HCT116 (cell line): ENCODE results near the gene GCNT4. TPM values are rescaled to one million over a fixed set of nuclear protein-coding genes. Genes with fewer than 3 reads are reported as not detected.

Experiments used
- ATAC-seq: fragments of 200-7000 bp; cut with Tn5 transposase; 2 replicates; pipeline ENCODE4 v1.9.1; 2020; ENCODE audit warnings: mild to moderate bottlenecking, moderate library complexity
- BruUV-seq: library from RNA; stranded (reverse); fragments of 400-500 nt; replicated peaks from 2 replicates; lab custom pipeline; 2021; lab: Mats Ljungman, UMichigan
- CTCF ChIA-PET: fragments of 300-600 bp; sonication (Branson Sonifier 250); formaldehyde crosslinking; loops from one replicate; lab custom pipeline; 2021; ENCODE audit warnings: antibody characterized with exemption; lab: Charles Lee
- POLR2A ChIA-PET: fragments of 300-600, 350-600 bp; sonication (Branson Sonifier 250); formaldehyde crosslinking; loops from one replicate; lab custom pipeline; 2021; ENCODE audit warnings: antibody characterized with exemption; lab: Charles Lee
- RAD21 ChIA-PET, 2 experiments: fragments of 300-600 bp; sonication (Branson Sonifier 250); formaldehyde crosslinking; loops; one replicate each; lab custom pipeline; 2023; ENCODE audit warnings: low total read pairs in 2 of 2; ENCODE audit not compliant: uncharacterized antibody in 2 of 2, unreplicated experiment in 2 of 2, low non-redundant PET in 1 of 2; lab: Charles Lee
- DNase-seq: peaks from one replicate; pipeline ENCODE4 v3.0.0-alpha.2; 2010; ENCODE audit warnings: low read depth, low spot score
- H2AFZ ChIP-seq: fragments of 200-600 bp; shearing (Covaris generic), sonication (generic); 2 replicates; pipeline ENCODE4 v1.6.1; 2017; ENCODE audit warnings: low read depth, mixed run types, mixed read lengths, antibody characterized with exemption, low read length; ENCODE audit not compliant: poor library complexity, severe bottlenecking
- H3K27ac ChIP-seq: 2 replicates; pipeline ENCODE4 v1.5.1; 2012; ENCODE audit warnings: low read depth, low read length
- H3K27me3 ChIP-seq: fragments of 200-600 bp; sonication (generic); 2 replicates; pipeline ENCODE4 v1.6.1; 2016; ENCODE audit warnings: mixed run types, low read length, mixed read lengths; ENCODE audit not compliant: insufficient read depth
- H3K36me3 ChIP-seq, 2 experiments: fragments of 200-500 bp in 1 of 2; fragments of 200-600 bp in 1 of 2; sonication (Bioruptor generic) in 1 of 2; sonication (generic) in 1 of 2; 2 replicates each; pipeline versions ENCODE4 v1.5.1 to v1.6.1; 2014 to 2016; ENCODE audit warnings: low read length in 2 of 2, inconsistent platforms in 1 of 2, mixed read lengths in 1 of 2, mixed run types in 1 of 2; ENCODE audit not compliant: insufficient read depth in 2 of 2, control insufficient read depth in 1 of 2
- H3K4me1 ChIP-seq, 2 experiments: fragments of 200-600 bp in 1 of 2; sonication (generic) in 1 of 2; 2 replicates each; pipeline versions ENCODE4 v1.5.1 to v1.6.1; 2012 to 2017; ENCODE audit warnings: low read length in 2 of 2, inconsistent platforms in 1 of 2, mild to moderate bottlenecking in 1 of 2, mixed read lengths in 1 of 2, mixed run types in 1 of 2, moderate library complexity in 1 of 2; ENCODE audit not compliant: insufficient read depth in 2 of 2, control insufficient read depth in 1 of 2
- H3K4me2 ChIP-seq: fragments of 200-600 bp; sonication (generic); 2 replicates; pipeline ENCODE4 v1.6.1; 2017; ENCODE audit warnings: mixed run types, low read length, mixed read lengths
- H3K4me3 ChIP-seq, 2 experiments: fragments of 200-600 bp in 1 of 2; sonication (generic) in 1 of 2; replicated peaks in 1 of 2; 2 replicates each; pipeline ENCODE4 v1.5.1; 2011 to 2016; ENCODE audit warnings: low read length in 2 of 2, control low read depth in 1 of 2, low read depth in 1 of 2, mild to moderate bottlenecking in 1 of 2, mixed read lengths in 1 of 2, mixed run types in 1 of 2
- H3K79me2 ChIP-seq: fragments of 200-600 bp; sonication (generic); 2 replicates; pipeline ENCODE4 v1.6.1; 2017; ENCODE audit warnings: mild to moderate bottlenecking, mixed run types, low read length, moderate library complexity, mixed read lengths; ENCODE audit not compliant: insufficient read depth
- H3K9ac ChIP-seq: fragments of 200-600 bp; sonication (generic); 2 replicates; pipeline ENCODE4 v1.6.1; 2016; ENCODE audit warnings: low read length, mixed read lengths
- H3K9me2 ChIP-seq: fragments of 200-600 bp; sonication (generic), shearing (Covaris generic); 2 replicates; pipeline ENCODE4 v1.6.1; 2017; ENCODE audit warnings: mixed run types, mild to moderate bottlenecking, moderate library complexity; ENCODE audit not compliant: insufficient read depth
- H3K9me3 ChIP-seq, 2 experiments: fragments of 200-500 bp in 1 of 2; fragments of 200-600 bp in 1 of 2; sonication (Bioruptor generic) in 1 of 2; sonication (generic) in 1 of 2; 2 replicates each; pipeline ENCODE4 v1.6.1; 2014 to 2017; ENCODE audit warnings: low read length in 2 of 2, mixed read lengths in 2 of 2, inconsistent platforms in 1 of 2, low read depth in 1 of 2, mild to moderate bottlenecking in 1 of 2, mixed run types in 1 of 2, moderate library complexity in 1 of 2; ENCODE audit not compliant: control insufficient read depth in 1 of 2, insufficient read depth in 1 of 2
- H4K20me1 ChIP-seq: fragments of 200-600 bp; sonication (generic), shearing (Covaris generic); 2 replicates; pipeline ENCODE4 v1.6.1; 2017; ENCODE audit warnings: mixed run types, mild to moderate bottlenecking, moderate library complexity; ENCODE audit not compliant: insufficient read depth
- ATF3 ChIP-seq: IDR thresholded peaks from 2 replicates; pipeline ENCODE4 v1.6.1; 2012
- CEBPB ChIP-seq: IDR thresholded peaks from 2 replicates; pipeline ENCODE4 v1.6.1; 2012; ENCODE audit warnings: low read depth
- CTCF ChIP-seq, 3 experiments: fragments of 200-600 bp in 1 of 3; sonication (generic) in 1 of 3; IDR thresholded peaks in 2 of 3; conservative IDR thresholded peaks in 1 of 3; 2 replicates each; pipeline ENCODE4 v1.5.1; 2012 to 2017; ENCODE audit warnings: low read depth in 2 of 3, low read length in 2 of 3, antibody characterized with exemption in 1 of 3, borderline replicate concordance in 1 of 3, control low read depth in 1 of 3, mild to moderate bottlenecking in 1 of 3, mixed read lengths in 1 of 3, mixed run types in 1 of 3, moderate library complexity in 1 of 3; ENCODE audit not compliant: insufficient read depth in 1 of 3
- EGR1 ChIP-seq: IDR thresholded peaks from 2 replicates; pipeline ENCODE4 v1.6.1; 2012; ENCODE audit warnings: low read depth
- ELF1 ChIP-seq: IDR thresholded peaks from 2 replicates; pipeline ENCODE4 v1.6.1; 2012; ENCODE audit warnings: low read depth, borderline replicate concordance
- EZH2phosphoT487 ChIP-seq: fragments of 200-600 bp; IDR thresholded peaks from 2 replicates; pipeline ENCODE4 v1.6.1; 2018; ENCODE audit warnings: antibody characterized with exemption, borderline replicate concordance
- FOSL1 ChIP-seq: IDR thresholded peaks from 2 replicates; pipeline ENCODE4 v1.6.1; 2012; ENCODE audit warnings: low read depth
- JUND ChIP-seq: IDR thresholded peaks from 2 replicates; pipeline ENCODE4 v1.6.1; 2012
- MAX ChIP-seq: IDR thresholded peaks from 2 replicates; pipeline ENCODE4 v1.6.1; 2012
- POLR2A ChIP-seq: IDR thresholded peaks from 2 replicates; pipeline ENCODE4 v1.7.0; 2011; ENCODE audit warnings: borderline replicate concordance; ENCODE audit not compliant: insufficient read depth, insufficient read length; ENCODE audit errors: extremely low read depth
- RAD21 ChIP-seq: IDR thresholded peaks from 2 replicates; pipeline ENCODE4 v1.6.1; 2012; ENCODE audit warnings: low read depth, mild to moderate bottlenecking
- SIN3A ChIP-seq: IDR thresholded peaks from 2 replicates; pipeline ENCODE4 v1.6.1; 2012; ENCODE audit warnings: low read depth
- SP1 ChIP-seq: IDR thresholded peaks from 2 replicates; pipeline ENCODE4 v1.6.1; 2012; ENCODE audit warnings: low read depth
- SRF ChIP-seq: IDR thresholded peaks from 2 replicates; pipeline ENCODE4 v1.6.1; 2012; ENCODE audit warnings: low read depth
- YY1 ChIP-seq: IDR thresholded peaks from 2 replicates; pipeline ENCODE4 v1.6.1; 2011; ENCODE audit warnings: low read length, low read depth, moderate library complexity, mild to moderate bottlenecking; ENCODE audit not compliant: insufficient replicate concordance; ENCODE audit errors: extremely low read depth
- ZBTB33 ChIP-seq: IDR thresholded peaks from 2 replicates; pipeline ENCODE4 v1.6.1; 2011; ENCODE audit warnings: mild to moderate bottlenecking, low read length, moderate library complexity; ENCODE audit not compliant: insufficient replicate concordance; ENCODE audit errors: extremely low read depth
- ZFX ChIP-seq: fragments of 450-650 bp; IDR thresholded peaks from 2 replicates; pipeline ENCODE4 v1.6.1; 2017
- intact Hi-C: fragments of 100-400 bp; cut with micrococcal nuclease; formaldehyde crosslinking; loops from 2 replicates; pipeline ENCODE4 v1.10.0; 2022
- total RNA-seq: library from RNA; stranded (reverse); gene quantifications from one replicate; pipeline ENCODE4 v1.2.1, GENCODE V29; 2021; ENCODE audit not compliant: unreplicated experiment

Gene GCNT4
- total RNA-seq, 1 experiment from 2014 or later, result 0.07 TPM

GRCh38 chr5:75059912-75060545, 7.7 kb upstream of the GCNT4 start:
- no peak overlapping the region for H3K4me2 ChIP-seq
- ChIA-PET CTCF (interaction anchor here (1.3 kb wide), 1 partner anchor 10 kb away, joined by 3 read pairs; no protein-coding TSS in a partner anchor), POLR2A (no interaction called here), RAD21 (no interaction called here)
- TF ChIP-seq ATF3, result no peak
- no peak for TF ChIP-seq MAX
- TF ChIP-seq ELF1, result no peak
- TF ChIP-seq ZFX, result no peak
- TF ChIP-seq SP1, result no peak
- H3K9ac ChIP-seq, result no peak overlapping the region
- DNase-seq (no peak), ATAC-seq (no peak)
- H3K9me2 ChIP-seq, result no peaks in the 10 kb centered on the region
- no peak overlapping the region for H2AFZ ChIP-seq
- H3K4me3 ChIP-seq, result no peak overlapping the region
- no peaks in the 10 kb centered on the region for H3K27me3 ChIP-seq
- H3K79me2 ChIP-seq, result no peaks in the 10 kb centered on the region
- no peaks in the 10 kb centered on the region for H3K4me1 ChIP-seq
- H4K20me1 ChIP-seq, result no peaks in the 10 kb centered on the region
- H3K27ac ChIP-seq, result no peak overlapping the region
- no TSS peak for BruUV-seq
- no peaks in the 10 kb centered on the region for H3K36me3 ChIP-seq
- no peaks in the 10 kb centered on the region for H3K9me3 ChIP-seq
- intact Hi-C loops, result loop anchor here (10.0 kb wide), 1 partner anchor 1195 kb away; no protein-coding TSS in a partner anchor

- Histone ChIP-seq H2AFZ (no peak overlapping the region), H3K79me2 (no peaks in the 10 kb centered on the region), H3K27ac (no peak overlapping the region), H4K20me1 (no peaks in the 10 kb centered on the region), H3K4me2 (no peak overlapping the region), H3K27me3 (no peaks in the 10 kb centered on the region), H3K36me3 (no peaks in the 10 kb centered on the region), H3K9me2 (no peaks in the 10 kb centered on the region), H3K4me1 (peaks cover 0 to 3% of the 10 kb centered on the region in 2 experiments; a peak in 1 of 4 replicates), H3K4me3 (no peak overlapping the region), H3K9ac (no peak overlapping the region), H3K9me3 (no peaks in the 10 kb centered on the region)
- no peak for ATAC-seq
- no TSS peak for BruUV-seq
- CTCF ChIA-PET, result no interaction called here
- POLR2A ChIA-PET, result no interaction called here
- no peak for DNase-seq
- RAD21 ChIA-PET, result no interaction called here
- intact Hi-C loops, result loop anchor here (10.0 kb wide), 1 partner anchor 1196 kb away; no protein-coding TSS in a partner anchor
- TF ChIP-seq RAD21, result no peak
- no peak for TF ChIP-seq YY1
- TF ChIP-seq FOSL1, result no peak
- TF ChIP-seq SIN3A, result no peak
- no peak for TF ChIP-seq EGR1
- TF ChIP-seq SRF, result no peak
- no peak for TF ChIP-seq ELF1
- TF ChIP-seq EZH2phosphoT487, result no peak
- TF ChIP-seq JUND, result no peak
- no peak for TF ChIP-seq SP1
- TF ChIP-seq ZBTB33, result no peak
- no peak for TF ChIP-seq CTCF (IDR thresholded peaks at IDR 0.05 in 2 of 3, conservative IDR thresholded peaks at IDR 0.05 in 1 of 3; ENCODE audit: borderline replicate concordance in 1 of 3, insufficient read depth in 1 of 3, low read depth in 2 of 3, low read length in 2 of 3)
- no peak for TF ChIP-seq POLR2A
- no peak for TF ChIP-seq CEBPB
Measured at GRCh38 chr5:75058986-75059535, 6.7 kb upstream of the GCNT4 start.
